Upper lobe of left lung (tissue), 4 donors: ENCODE results near the gene PCDHGB6.

ENCODE experiments used
- CTCF ChIP-seq, 6 experiments: fragments of 450-650 bp in 4 of 6; fragments of 200-600 bp in 2 of 6; sonication (generic) in 2 of 6; IDR thresholded peaks; one replicate each; pipeline ENCODE4 v1.5.1; 2016 to 2019; ENCODE audit warnings: antibody characterized with exemption in 6 of 6
- EP300 ChIP-seq, 4 donors: sonication (generic); formaldehyde crosslinking; IDR thresholded peaks; one replicate each; pipeline ENCODE4 v1.5.1; 2017; ENCODE audit warnings: antibody characterized with exemption in 4 of 4, control low read depth in 2 of 4
- POLR2A ChIP-seq, 4 donors: fragments of 450-650 bp; IDR thresholded peaks; one replicate each; pipeline ENCODE4 v1.5.1; 2016 to 2017; ENCODE audit warnings: antibody characterized with exemption in 4 of 4, mild to moderate bottlenecking in 2 of 4
- POLR2AphosphoS5 ChIP-seq, 2 donors: sonication (generic); formaldehyde crosslinking; IDR thresholded peaks; one replicate each; pipeline ENCODE4 v1.5.1; 2017; ENCODE audit warnings: antibody characterized with exemption in 2 of 2

- TF ChIP-seq POLR2A (IDR thresholded peaks at IDR 0.05) (no peak), POLR2AphosphoS5 (IDR thresholded peaks at IDR 0.05) (no peak), CTCF (IDR thresholded peaks at IDR 0.05) (no peak), EP300 (IDR thresholded peaks at IDR 0.05) (no peak)
Measured at GRCh38 chr5:141362719-141363118, 45.1 kb upstream of the PCDHGB6 start.
